PFSK-1 (cell line): ENCODE results near the gene KLF7.

ENCODE experiments used
- FOXP2 ChIP-seq: optimal IDR thresholded peaks from 2 replicates; pipeline ENCODE3; 2011; ENCODE audit warnings: borderline replicate concordance, control low read depth, inconsistent platforms; ENCODE audit not compliant: insufficient read depth; ENCODE audit errors: extremely low read length, extremely low read depth
- POLR2AphosphoS5 ChIP-seq: IDR thresholded peaks from 2 replicates; pipeline ENCODE4 v1.6.1; 2012; ENCODE audit warnings: low read depth, mild to moderate bottlenecking, control low read depth, low read length, moderate library complexity
- REST ChIP-seq, 2 experiments: IDR thresholded peaks; 2 replicates each; pipeline versions ENCODE4 v1.6.1 to v1.8.0; 2011 to 2012; ENCODE audit warnings: low read depth in 2 of 2, low read length in 2 of 2, control low read depth in 1 of 2, inconsistent platforms in 1 of 2, mild to moderate bottlenecking in 1 of 2, moderate library complexity in 1 of 2; ENCODE audit not compliant: insufficient read depth in 1 of 2
- SIN3A ChIP-seq: IDR thresholded peaks from 2 replicates; pipeline ENCODE4 v1.6.1; 2012; ENCODE audit warnings: mild to moderate bottlenecking, low read length, moderate library complexity, borderline replicate concordance; ENCODE audit not compliant: insufficient read depth
- TAF1 ChIP-seq: IDR thresholded peaks from 2 replicates; pipeline ENCODE4 v1.6.1; 2012; ENCODE audit warnings: low read length, control low read depth, borderline replicate concordance; ENCODE audit not compliant: insufficient read depth

Gene KLF7

GRCh38 chr2:207045531-207045930 is 120.2 kb downstream of the KLF7 start:
- no peak for TF ChIP-seq POLR2AphosphoS5
- no peak for TF ChIP-seq TAF1
- no peak for TF ChIP-seq SIN3A
- no peak for TF ChIP-seq FOXP2
- TF ChIP-seq REST (IDR thresholded peaks at IDR 0.05; ENCODE audit: insufficient read depth in 1 of 2, low read depth in 2 of 2, low read length in 2 of 2), result no peak

GRCh38 chr2:207044379-207045362 is 121.1 kb downstream of the KLF7 start:
- TF ChIP-seq REST (IDR thresholded peaks at IDR 0.05; ENCODE audit: insufficient read depth in 1 of 2, low read depth in 2 of 2, low read length in 2 of 2), result no peak
- TF ChIP-seq TAF1, result no peak
- no peak for TF ChIP-seq FOXP2
- TF ChIP-seq SIN3A, result no peak
- no peak for TF ChIP-seq POLR2AphosphoS5

DNA sequence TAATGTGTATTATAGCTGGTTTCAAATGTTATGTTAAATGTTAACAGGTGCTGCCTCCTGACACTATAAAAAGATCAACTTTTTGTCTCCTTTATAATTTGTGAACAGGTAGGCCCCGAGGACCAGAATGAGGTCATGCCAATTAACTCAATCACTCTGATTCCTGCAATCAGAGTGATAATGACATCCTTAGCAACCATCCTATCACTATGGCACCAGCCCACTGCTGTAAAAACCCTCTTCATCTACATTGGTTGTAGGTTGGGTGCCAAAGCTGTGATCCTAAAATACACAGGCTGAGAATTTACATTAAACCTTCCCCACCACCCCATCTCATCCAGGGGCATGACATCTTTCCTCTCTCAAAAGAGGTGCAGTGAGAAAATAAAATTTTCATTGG is 122.9 kb downstream of the KLF7 start:
- TF ChIP-seq SIN3A, result no peak
- TF ChIP-seq POLR2AphosphoS5, result no peak
- no peak for TF ChIP-seq FOXP2
- no peak for TF ChIP-seq REST (IDR thresholded peaks at IDR 0.05; ENCODE audit: insufficient read depth in 1 of 2, low read depth in 2 of 2, low read length in 2 of 2)
- no peak for TF ChIP-seq TAF1

GRCh38 chr2:207041786-207042554 is 123.8 kb downstream of the KLF7 start:
- TF ChIP-seq REST (IDR thresholded peaks at IDR 0.05; ENCODE audit: insufficient read depth in 1 of 2, low read depth in 2 of 2, low read length in 2 of 2) (no peak), SIN3A (no peak), TAF1 (no peak), FOXP2 (no peak), POLR2AphosphoS5 (no peak)
